ACC112 (cell line): Measurements from ENCODE around the gene CMBL.
"Not testable (repeated sequence)": the region's sequence is repeated elsewhere in the genome, so short reads cannot be mapped to it uniquely, and the experiment has no call there.

Experiments
- H2AFZ ChIP-seq: fragments of 200-600 bp; sonication (generic); one replicate; pipeline ENCODE4 v1.6.0; 2017; ENCODE audit warnings: antibody characterized with exemption, low read length; ENCODE audit not compliant: unreplicated experiment
- H3K27ac ChIP-seq: fragments of 200-600 bp; sonication (generic); 2 replicates; pipeline ENCODE4 v1.5.1; 2014; ENCODE audit warnings: low read depth, mild to moderate bottlenecking, antibody characterized with exemption, low read length, moderate library complexity
- H3K27me3 ChIP-seq: fragments of 200-600 bp; sonication (generic); 2 replicates; pipeline ENCODE4 v1.6.1; 2014; ENCODE audit warnings: mild to moderate bottlenecking, antibody characterized with exemption, low read length, moderate library complexity, mixed read lengths; ENCODE audit not compliant: insufficient read depth
- H3K36me3 ChIP-seq: fragments of 200-600 bp; sonication (generic); 2 replicates; pipeline ENCODE4 v1.6.1; 2016; ENCODE audit warnings: mild to moderate bottlenecking, antibody characterized with exemption, low read length, moderate library complexity, mixed read lengths; ENCODE audit not compliant: insufficient read depth
- H3K4me1 ChIP-seq: fragments of 200-600 bp; sonication (generic); one replicate; pipeline ENCODE4 v1.6.1; 2016; ENCODE audit warnings: low read length, mixed read lengths; ENCODE audit not compliant: insufficient read depth, unreplicated experiment, control insufficient read depth
- H3K4me3 ChIP-seq: fragments of 200-600 bp; sonication (generic); 2 replicates; pipeline ENCODE4 v1.5.1; 2014; ENCODE audit warnings: mild to moderate bottlenecking, low read depth, low read length
- H3K79me2 ChIP-seq: fragments of 200-600 bp; sonication (generic); one replicate; pipeline ENCODE4 v1.6.0; 2016; ENCODE audit warnings: low read length; ENCODE audit not compliant: control insufficient read depth, unreplicated experiment, insufficient read depth

The CMBL gene

DNA sequence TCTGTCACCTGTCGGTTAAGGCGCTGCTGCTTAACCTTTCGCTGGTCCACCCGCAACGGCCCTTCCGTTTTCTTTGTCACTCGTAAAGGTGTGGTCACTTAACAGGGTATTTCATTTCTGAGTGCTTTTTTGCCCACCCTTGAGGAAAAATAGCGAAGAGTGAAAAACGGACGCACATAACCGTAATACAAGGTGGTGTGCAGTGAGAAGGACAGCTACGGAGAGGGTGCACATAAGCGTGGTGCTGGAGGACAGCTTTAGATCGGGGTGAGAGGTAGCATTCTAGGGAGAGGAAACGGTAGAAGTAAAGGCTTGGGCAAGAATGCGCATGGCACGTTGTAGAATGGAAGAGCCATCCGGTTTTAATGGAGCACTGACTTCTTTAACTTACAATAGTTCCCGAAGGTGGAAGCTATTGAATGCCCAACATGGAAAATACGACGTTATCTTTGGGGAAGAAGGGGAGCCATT, 56.9 kb downstream of the CMBL start:
- H3K79me2 ChIP-seq, result peaks cover 73% of the 10 kb centered on the region
- H3K4me1 ChIP-seq, result peaks cover 26% of the 10 kb centered on the region
- H3K27ac ChIP-seq, result peak overlapping the region; percentile 90; the same call in 1 of the 2 replicates
- H3K27me3 ChIP-seq, result no peaks in the 10 kb centered on the region
- H3K36me3 ChIP-seq, result peaks cover 24% of the 10 kb centered on the region
- peak overlapping the region; percentile 85 for H3K4me3 ChIP-seq
- H2AFZ ChIP-seq, result peak overlapping the region; percentile 19

DNA sequence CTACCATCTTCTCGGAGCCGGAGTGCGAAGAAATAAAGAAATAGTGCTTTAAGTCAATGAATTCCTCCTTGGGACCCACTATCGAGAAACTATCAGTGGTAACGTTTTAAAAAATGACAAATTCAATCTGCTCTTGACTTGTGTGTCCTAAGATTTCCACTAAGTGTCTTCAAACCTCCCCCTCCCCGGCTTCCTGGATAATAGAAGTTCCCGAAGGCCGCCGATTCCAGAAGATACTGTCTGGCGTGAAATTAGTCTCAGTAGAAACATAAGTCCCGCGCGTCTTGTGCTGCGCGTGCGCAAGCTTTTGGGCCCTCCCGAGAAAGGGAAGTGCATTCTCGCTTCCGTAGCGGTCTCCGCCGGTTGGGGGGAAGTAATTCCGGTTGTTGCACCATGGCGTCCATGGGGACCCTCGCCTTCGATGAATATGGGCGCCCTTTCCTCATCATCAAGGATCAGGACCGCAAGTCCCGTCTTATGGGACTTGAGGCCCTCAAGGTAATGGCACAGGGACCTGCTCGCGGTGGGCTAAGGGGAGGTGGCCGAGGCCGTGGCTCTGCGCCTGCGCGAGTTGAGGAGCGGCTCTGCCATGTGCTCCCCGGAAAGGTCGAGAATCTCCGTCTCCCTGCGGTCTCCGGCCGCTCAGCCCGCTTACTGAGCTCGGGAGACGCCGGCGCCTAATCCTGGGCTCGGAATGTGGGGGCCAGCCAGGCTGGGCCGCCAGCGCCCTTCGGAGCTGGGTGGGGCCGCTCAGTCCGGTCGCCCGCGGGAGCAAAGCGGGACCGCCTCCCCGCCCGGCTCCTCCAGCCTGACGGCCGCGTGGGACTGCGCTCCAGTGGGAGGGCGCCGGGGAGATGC, 57.5 kb downstream of the CMBL start, which contains the start of gene CCT5:
TSS of gene CCT5 (plus strand) at position 333 of the 858 bp plus-strand sequence. CDS start at position 394, 61 bp downstream.
- peak within 1 kb of the TSS; percentile 90 for H3K27ac ChIP-seq

DNA sequence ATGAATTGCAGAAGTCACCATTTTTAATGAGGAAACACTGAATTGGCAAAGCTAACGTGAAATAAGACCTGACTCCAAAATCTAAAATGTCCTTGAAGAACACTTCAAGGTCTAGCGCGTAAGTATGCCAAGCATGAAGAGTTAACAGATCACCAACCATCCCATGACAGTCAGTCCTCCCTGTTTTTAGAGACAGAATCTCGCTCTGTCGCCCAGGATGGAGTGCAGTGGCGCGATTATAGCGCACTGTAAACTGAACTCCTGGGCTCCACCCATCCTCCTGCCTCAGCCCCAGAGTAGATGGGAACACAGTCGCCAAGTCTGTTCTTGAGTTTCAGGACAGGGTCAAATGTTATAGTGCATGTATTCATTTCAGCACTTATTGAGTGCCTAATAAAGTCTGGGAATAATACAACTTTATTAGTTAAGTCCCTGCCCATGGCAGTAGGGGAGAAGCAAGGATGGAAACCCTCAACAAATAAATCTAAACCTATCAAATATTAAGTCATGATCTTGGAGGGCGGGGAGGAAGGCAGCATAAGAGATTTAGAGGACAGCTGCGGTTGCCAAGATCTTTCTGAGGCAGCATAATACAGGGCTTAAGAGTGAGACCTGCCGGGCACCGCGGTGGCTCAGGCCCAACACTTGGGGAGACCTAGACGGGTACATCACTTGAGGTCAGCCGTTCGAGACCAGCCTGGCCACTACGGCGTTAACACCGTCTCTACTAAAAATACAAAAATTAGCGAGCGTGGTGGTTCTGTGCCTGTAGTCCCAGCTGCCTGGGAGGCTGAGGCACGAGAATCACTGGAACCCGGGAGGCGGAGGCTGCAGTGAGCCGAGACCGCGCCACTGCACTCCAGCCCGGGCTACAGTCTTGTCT, 59.1 kb downstream of the CMBL start:
- Histone ChIP-seq H3K79me2 (peaks cover 51% of the 10 kb centered on the region), H3K36me3 (peaks cover 2% of the 10 kb centered on the region; the same call in 1 of the 2 replicates), H2AFZ (peak overlapping the region; percentile 84)

More for the DNA sequence above, 57.5 kb downstream of the CMBL start, which contains the start of gene CCT5:
- peaks cover 17% of the 10 kb centered on the region for H3K36me3 ChIP-seq
- peaks cover 67% of the 10 kb centered on the region for H3K79me2 ChIP-seq
- H3K4me1 ChIP-seq, result peaks cover 26% of the 10 kb centered on the region
- H3K4me3 ChIP-seq, result peak within 1 kb of the TSS; percentile 85
- no peaks in the 10 kb centered on the region for H3K27me3 ChIP-seq
- H2AFZ ChIP-seq, result peak within 1 kb of the TSS; percentile 84

DNA sequence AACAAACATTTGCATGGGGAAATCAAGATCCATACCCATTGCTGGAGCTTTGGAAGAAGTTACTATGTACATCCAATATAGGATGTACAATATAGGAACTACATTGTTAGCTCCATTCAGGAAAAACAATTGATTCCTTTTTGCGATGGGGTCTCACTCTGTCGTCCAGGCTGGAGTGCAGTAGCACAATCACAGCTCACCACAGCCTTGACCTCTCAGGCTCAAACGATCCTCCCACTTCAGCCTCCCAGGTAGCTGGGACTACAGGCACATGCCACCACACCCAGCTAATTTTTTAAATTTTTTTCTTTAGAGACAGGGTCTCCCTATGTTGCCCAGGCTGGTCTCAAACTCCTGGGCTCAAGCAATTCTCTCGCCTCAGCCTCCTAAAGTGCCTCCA, 60.5 kb downstream of the CMBL start:
- H3K4me3 ChIP-seq, H3K27me3 ChIP-seq, H3K27ac ChIP-seq, H2AFZ ChIP-seq, H3K36me3 ChIP-seq: not testable (repeated sequence)
- Histone ChIP-seq H3K79me2 (peaks cover 38% of the 10 kb centered on the region), H3K4me1 (peaks cover 18% of the 10 kb centered on the region)

More for the DNA sequence above, 59.1 kb downstream of the CMBL start:
- Histone ChIP-seq H3K27me3 (no peaks in the 10 kb centered on the region), H3K4me3 (peak overlapping the region; percentile 85), H3K27ac (peak overlapping the region; percentile 90), H3K4me1 (peaks cover 22% of the 10 kb centered on the region)

DNA sequence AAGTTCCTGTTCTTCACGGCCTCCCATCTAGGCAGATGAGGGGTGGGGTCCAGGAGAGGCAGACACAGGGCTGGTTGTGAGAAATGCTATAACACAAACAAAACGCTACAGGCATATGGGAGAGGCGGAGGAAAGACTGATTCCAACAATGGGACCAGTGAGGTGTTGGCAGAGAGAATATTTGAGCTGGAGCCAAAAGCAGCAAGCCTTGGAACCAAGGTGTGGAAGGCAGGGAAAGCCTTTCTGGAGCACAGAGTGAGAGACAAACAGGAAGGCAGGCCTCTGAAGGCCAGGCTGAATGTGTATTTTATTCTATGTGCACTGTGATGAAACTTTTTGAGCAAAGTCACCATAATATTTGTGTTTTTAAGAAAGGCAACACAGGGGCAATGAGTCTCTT, 60.9 kb downstream of the CMBL start:
- no peaks in the 10 kb centered on the region for H3K27me3 ChIP-seq
- H3K4me3 ChIP-seq, result no peak overlapping the region
- H3K4me1 ChIP-seq, result peaks cover 14% of the 10 kb centered on the region
- no peaks in the 10 kb centered on the region for H3K36me3 ChIP-seq
- no peak overlapping the region for H3K27ac ChIP-seq
- no peak overlapping the region for H2AFZ ChIP-seq
- peaks cover 33% of the 10 kb centered on the region for H3K79me2 ChIP-seq

DNA sequence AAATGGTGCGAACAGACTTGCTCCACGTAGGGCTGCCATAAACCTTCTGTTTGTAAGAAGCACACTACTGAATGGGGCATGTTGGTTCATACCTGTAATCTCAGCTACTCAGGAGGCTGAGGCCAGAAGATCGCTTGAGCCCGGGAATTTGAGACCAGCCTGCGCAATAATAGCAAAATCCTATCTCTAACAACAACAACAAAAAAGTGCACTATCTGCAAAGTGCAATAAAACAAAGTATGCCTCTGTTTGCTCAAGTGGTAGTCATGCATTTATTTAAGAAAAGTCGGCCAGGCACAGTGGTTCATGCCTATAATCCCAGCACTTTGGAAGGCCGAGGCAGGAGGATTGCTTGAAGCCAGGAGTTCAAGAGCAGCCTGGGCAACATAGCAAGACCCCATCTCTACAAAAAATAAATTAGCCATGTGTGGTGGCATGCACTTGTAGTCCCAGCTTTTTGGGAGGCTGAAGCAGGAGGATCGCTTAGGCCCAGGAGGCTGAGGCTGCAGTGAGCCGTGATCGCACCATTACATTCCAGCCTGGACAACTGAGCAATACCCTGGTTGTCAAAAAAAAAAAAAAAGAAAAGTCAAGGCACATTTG, 63.3 kb downstream of the CMBL start:
- H3K36me3 ChIP-seq, result no peaks in the 10 kb centered on the region
- no peaks in the 10 kb centered on the region for H3K27me3 ChIP-seq

DNA sequence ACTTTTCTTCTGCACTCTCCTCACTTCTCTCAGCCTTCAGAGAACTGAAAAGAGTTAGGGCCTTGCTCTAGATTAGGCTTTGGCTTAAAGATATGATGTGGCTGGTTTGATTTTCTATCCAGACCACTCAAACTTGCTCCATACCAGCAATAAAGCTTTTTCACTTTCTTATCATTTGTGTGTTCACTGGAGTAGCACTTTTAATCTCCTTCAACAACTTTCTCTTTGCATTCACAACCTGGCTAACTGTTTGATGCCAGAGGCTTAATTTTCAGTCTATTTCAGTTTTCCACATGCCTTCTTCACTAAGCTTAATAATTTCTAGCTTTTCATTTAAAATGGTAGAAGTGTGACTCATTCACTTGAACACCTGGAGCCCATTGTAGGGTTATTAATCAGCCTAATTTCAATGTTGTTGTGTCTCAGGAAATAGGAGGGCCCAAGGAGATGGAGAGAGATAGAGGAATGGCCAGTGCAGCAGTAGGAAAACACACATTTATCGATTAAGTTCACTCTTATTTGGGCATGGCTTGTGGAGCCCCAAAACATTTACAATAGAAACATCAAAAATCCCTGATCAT, 64.0 kb downstream of the CMBL start:
- no peaks in the 10 kb centered on the region for H3K27me3 ChIP-seq
- no peak overlapping the region for H3K27ac ChIP-seq
- no peak overlapping the region for H3K4me3 ChIP-seq
- H3K4me1 ChIP-seq, result peaks cover 7% of the 10 kb centered on the region
- H3K79me2 ChIP-seq, result peaks cover 14% of the 10 kb centered on the region
- no peaks in the 10 kb centered on the region for H3K36me3 ChIP-seq
- H2AFZ ChIP-seq, result no peak overlapping the region

More for the DNA sequence above, 63.3 kb downstream of the CMBL start:
- Histone ChIP-seq H3K27ac (no peak overlapping the region), H3K79me2 (peaks cover 17% of the 10 kb centered on the region), H2AFZ (no peak overlapping the region), H3K4me3 (no peak overlapping the region), H3K4me1 (peaks cover 8% of the 10 kb centered on the region)

DNA sequence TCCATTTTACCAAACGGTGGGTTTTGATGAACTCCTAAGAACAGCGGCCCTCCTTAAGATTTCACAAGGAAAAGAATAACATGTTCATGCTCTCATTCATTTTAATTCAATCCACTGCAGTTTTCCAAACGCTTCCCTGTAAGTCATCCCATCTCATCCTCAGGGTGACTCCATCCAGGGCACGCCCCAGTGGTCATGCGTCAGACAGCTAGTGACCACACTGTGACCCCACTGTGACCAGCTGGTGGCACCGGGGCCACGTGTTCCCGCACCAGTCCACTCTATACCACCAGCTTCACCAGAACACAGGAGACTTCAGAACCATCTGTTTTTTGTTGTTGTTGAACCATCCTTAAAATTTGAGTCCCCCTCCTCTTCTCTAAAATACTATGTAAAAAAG, 72.4 kb downstream of the CMBL start:
- Histone ChIP-seq H3K79me2 (no peaks in the 10 kb centered on the region), H3K4me1 (peaks cover 11% of the 10 kb centered on the region), H3K27ac (no peak overlapping the region), H3K36me3 (peaks cover 5% of the 10 kb centered on the region; the same call in 1 of the 2 replicates), H3K27me3 (no peaks in the 10 kb centered on the region), H3K4me3 (no peak overlapping the region), H2AFZ (no peak overlapping the region)

DNA sequence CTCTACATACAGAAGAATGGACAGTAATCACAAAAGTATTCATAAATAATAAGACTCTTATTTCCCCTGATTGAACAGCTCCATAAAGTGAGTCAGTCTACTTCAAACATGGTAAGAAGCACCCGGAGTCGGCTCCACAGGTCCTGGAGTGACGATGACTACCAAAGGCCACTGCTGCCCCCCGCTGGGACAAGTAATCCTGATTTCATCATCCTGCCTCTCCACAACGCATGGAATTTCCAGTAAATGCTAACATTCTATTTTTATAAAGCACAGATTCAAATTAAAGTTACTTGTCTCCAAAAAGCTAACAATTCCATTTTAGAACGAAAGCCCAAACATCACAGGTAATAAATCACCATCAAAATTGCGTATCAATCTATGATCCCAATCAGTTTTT, 74.2 kb downstream of the CMBL start:
- Histone ChIP-seq H3K79me2 (no peaks in the 10 kb centered on the region), H3K27me3 (no peaks in the 10 kb centered on the region), H2AFZ (peak overlapping the region; percentile 12), H3K27ac (peak overlapping the region; percentile 50), H3K4me1 (peaks cover 23% of the 10 kb centered on the region), H3K4me3 (no peak overlapping the region), H3K36me3 (peaks cover 5% of the 10 kb centered on the region; the same call in 1 of the 2 replicates)

DNA sequence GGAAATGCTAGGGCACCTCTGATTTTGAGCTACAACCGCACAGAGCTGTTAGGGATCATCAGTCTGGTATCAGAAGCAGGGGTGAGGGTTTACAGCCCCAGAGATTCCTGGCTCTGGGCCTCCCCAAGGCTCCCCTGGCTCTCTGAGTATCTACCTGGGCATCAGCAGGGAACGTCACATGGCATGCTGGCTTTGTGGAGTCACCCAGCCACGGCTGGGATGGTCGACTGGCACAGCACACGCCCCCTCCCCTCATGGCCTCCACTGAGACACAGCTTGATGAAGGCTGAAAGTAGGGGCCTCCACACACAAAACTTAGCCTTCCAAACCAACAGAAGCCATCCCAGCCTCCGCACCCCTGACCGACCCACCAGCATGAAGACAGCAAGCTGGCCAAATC, 74.7 kb downstream of the CMBL start:
- peak overlapping the region; percentile 12 for H2AFZ ChIP-seq
- peaks cover 23% of the 10 kb centered on the region for H3K4me1 ChIP-seq
- H3K27ac ChIP-seq, result peak overlapping the region; percentile 50
- H3K79me2 ChIP-seq, result no peaks in the 10 kb centered on the region
- no peaks in the 10 kb centered on the region for H3K27me3 ChIP-seq
- no peak overlapping the region for H3K4me3 ChIP-seq
- peaks cover 5% of the 10 kb centered on the region; the same call in 1 of the 2 replicates for H3K36me3 ChIP-seq
